WTC11 (cell line): ENCODE data around the gene SPACA5. TPM values are rescaled to one million over a fixed set of nuclear protein-coding genes. Genes with fewer than 3 reads are reported as not detected.

ENCODE experiments used
- ATAC-seq: fragments of 200-7000 bp; cut with Tn5 transposase; 2 replicates; pipeline ENCODE4 v1.10.0; 2021; ENCODE audit warnings: mild to moderate bottlenecking, moderate library complexity
- CTCF ChIA-PET: fragments of 300-600 bp; sonication (Branson Sonifier 250); formaldehyde crosslinking; loops from one replicate; lab custom pipeline; 2021; ENCODE audit warnings: antibody characterized with exemption; lab: Charles Lee
- POLR2A ChIA-PET: fragments of 350-600 bp; sonication (Branson Sonifier 250); formaldehyde crosslinking; loops from one replicate; lab custom pipeline; 2021; ENCODE audit warnings: antibody characterized with exemption; lab: Charles Lee
- DNase-seq: peaks from one replicate; pipeline ENCODE4 v3.0.0; 2021; ENCODE audit warnings: low spot score
- H3K27ac Mint-ChIP-seq: 2 replicates; pipeline ENCODE4 v1.8.0; 2021; ENCODE audit warnings: mixed read lengths
- H3K27me3 Mint-ChIP-seq: 2 replicates; pipeline ENCODE4 v1.8.0; 2021; ENCODE audit warnings: low read depth, mild to moderate bottlenecking, moderate library complexity, mixed read lengths
- H3K36me3 Mint-ChIP-seq: 2 replicates; pipeline ENCODE4 v1.8.0; 2021; ENCODE audit warnings: mixed read lengths
- H3K4me1 Mint-ChIP-seq: 2 replicates; pipeline ENCODE4 v1.8.0; 2022; ENCODE audit warnings: mixed read lengths
- H3K4me3 Mint-ChIP-seq: 2 replicates; pipeline ENCODE4 v1.8.0; 2021; ENCODE audit warnings: mild to moderate bottlenecking, moderate library complexity, mixed read lengths
- H3K9me3 Mint-ChIP-seq: 2 replicates; pipeline ENCODE4 v1.8.0; 2021; ENCODE audit warnings: mixed read lengths
- CBFB ChIP-seq: sonication (generic); formaldehyde crosslinking; IDR thresholded peaks from 2 replicates; pipeline ENCODE4 v1.8.1; 2022; ENCODE audit warnings: mild to moderate bottlenecking, low read depth, missing genetic modification reagents
- E2F1 ChIP-seq: sonication (generic); formaldehyde crosslinking; IDR thresholded peaks from 2 replicates; pipeline ENCODE4 v1.8.0; 2022; ENCODE audit warnings: mild to moderate bottlenecking, missing genetic modification reagents
- E2F4 ChIP-seq: sonication (generic); formaldehyde crosslinking; IDR thresholded peaks from 2 replicates; pipeline ENCODE4 v1.8.1; 2022; ENCODE audit warnings: low read depth, mild to moderate bottlenecking, moderate library complexity, missing genetic modification reagents, borderline replicate concordance
- FOXJ3 ChIP-seq: sonication (generic); formaldehyde crosslinking; IDR thresholded peaks from 2 replicates; pipeline ENCODE4 v1.9.0; 2021; ENCODE audit warnings: missing genetic modification reagents, mild to moderate bottlenecking, borderline replicate concordance
- MAX ChIP-seq: sonication (generic); formaldehyde crosslinking; IDR thresholded peaks from 2 replicates; pipeline ENCODE4 v1.8.0; 2022; ENCODE audit warnings: mild to moderate bottlenecking, missing genetic modification reagents
- MYBL2 ChIP-seq: sonication (generic); formaldehyde crosslinking; IDR thresholded peaks from 2 replicates; pipeline ENCODE4 v1.8.1; 2023; ENCODE audit warnings: mild to moderate bottlenecking, moderate library complexity, missing genetic modification reagents
- NR1H2 ChIP-seq: sonication (generic); formaldehyde crosslinking; IDR thresholded peaks from 2 replicates; pipeline ENCODE4 v1.9.0; 2021; ENCODE audit warnings: mild to moderate bottlenecking, moderate library complexity, missing genetic modification reagents
- NR2C2 ChIP-seq: sonication (generic); formaldehyde crosslinking; IDR thresholded peaks from 2 replicates; pipeline ENCODE4 v1.8.0; 2022; ENCODE audit warnings: mild to moderate bottlenecking, missing genetic modification reagents
- SMAD3 ChIP-seq: sonication (generic); formaldehyde crosslinking; IDR thresholded peaks from 2 replicates; pipeline ENCODE4 v1.8.0; 2022; ENCODE audit warnings: missing genetic modification reagents, mild to moderate bottlenecking, borderline replicate concordance
- STAT6 ChIP-seq: sonication (generic); formaldehyde crosslinking; conservative IDR thresholded peaks from 2 replicates; pipeline ENCODE4 v1.8.1; 2023; ENCODE audit warnings: mild to moderate bottlenecking, low read depth, missing genetic modification reagents, moderate library complexity
- TCF7 ChIP-seq: sonication (generic); formaldehyde crosslinking; IDR thresholded peaks from 2 replicates; pipeline ENCODE4 v1.8.0; 2022; ENCODE audit warnings: mild to moderate bottlenecking, low read depth, missing genetic modification reagents, moderate library complexity
- TP53 ChIP-seq: sonication (generic); formaldehyde crosslinking; IDR thresholded peaks from 2 replicates; pipeline ENCODE4 v1.8.1; 2023; ENCODE audit warnings: mild to moderate bottlenecking, missing genetic modification reagents
- ZBTB21 ChIP-seq: sonication (generic); formaldehyde crosslinking; IDR thresholded peaks from 2 replicates; pipeline ENCODE4 v1.8.1; 2023; ENCODE audit warnings: mild to moderate bottlenecking, missing genetic modification reagents, borderline replicate concordance
- ZNF219 ChIP-seq: sonication (generic); formaldehyde crosslinking; IDR thresholded peaks from 2 replicates; pipeline ENCODE4 v1.8.0; 2023; ENCODE audit warnings: missing genetic modification reagents, mild to moderate bottlenecking, borderline replicate concordance
- ZNF396 ChIP-seq: fragments of 250-450 bp; sonication (Bioruptor Pico); IDR thresholded peaks from 2 replicates; pipeline ENCODE4 v1.8.0; 2021; ENCODE audit warnings: mild to moderate bottlenecking, moderate library complexity, borderline replicate concordance
- ZNF671 ChIP-seq: fragments of 250-450 bp; sonication (Bioruptor Pico); IDR thresholded peaks from 2 replicates; pipeline ENCODE4 v1.8.0; 2021; ENCODE audit warnings: mild to moderate bottlenecking
- total RNA-seq: library from RNA; stranded (reverse); gene quantifications from 3 replicates; pipeline ENCODE4 v1.2.3, GENCODE V29; 2021
- TF ChIP-seq, protein P1 (sequence below): sonication (generic); formaldehyde crosslinking; IDR thresholded peaks from 2 replicates; pipeline ENCODE4 v1.8.1; 2022; ENCODE audit warnings: low read depth, missing genetic modification reagents, borderline replicate concordance
- TF ChIP-seq, protein P2 (sequence below): sonication (generic); formaldehyde crosslinking; IDR thresholded peaks from 2 replicates; pipeline ENCODE4 v1.8.0; 2023; ENCODE audit warnings: missing genetic modification reagents, mild to moderate bottlenecking, borderline replicate concordance
- TF ChIP-seq, protein P3 (sequence below): sonication (generic); formaldehyde crosslinking; IDR thresholded peaks from 2 replicates; pipeline ENCODE4 v1.8.1; 2023; ENCODE audit warnings: mild to moderate bottlenecking, missing genetic modification reagents, borderline replicate concordance

The SPACA5 gene
- total RNA-seq, 1 experiment from 2014 or later: not detected

DNA sequence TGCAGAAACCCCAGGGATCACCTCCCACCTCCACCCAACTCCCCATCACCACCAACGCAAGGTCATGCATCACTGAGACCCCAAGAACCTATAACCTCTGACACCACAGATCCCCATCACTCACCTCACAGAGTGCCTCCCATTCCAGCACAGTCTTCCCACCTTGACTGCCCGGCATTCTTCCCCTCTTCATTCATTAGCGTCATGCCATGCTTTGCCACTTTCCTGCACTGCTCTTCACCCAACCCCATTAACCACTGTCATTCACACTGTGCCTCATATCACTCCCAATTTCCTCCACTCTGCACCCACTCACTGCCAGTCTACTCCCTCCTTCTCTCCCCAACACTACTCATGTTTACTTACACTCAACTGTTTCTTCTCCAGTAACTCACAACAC lies 33.6 kb upstream of the SPACA5 start:
- Mint-ChIP-seq H3K27ac (no peak overlapping the region), H3K36me3 (peaks cover 55% of the 10 kb centered on the region), H3K9me3 (peaks cover 61% of the 10 kb centered on the region), H3K27me3 (peaks cover 5% of the 10 kb centered on the region; the same call in 1 of the 2 replicates), H3K4me1 (no peaks in the 10 kb centered on the region)
- ChIA-PET POLR2A (no interaction called here), CTCF (no interaction called here)
- DNase-seq: no peak
- ATAC-seq: no peak
- TF ChIP-seq TP53 (CRISPR knock-in tag) (no peak), TCF7 (CRISPR knock-in tag) (no peak), ZNF671 (no peak), MYBL2 (CRISPR knock-in tag) (no peak), STAT6 (CRISPR knock-in tag) (no peak), E2F1 (CRISPR knock-in tag) (no peak), ZBTB21 (CRISPR knock-in tag) (no peak), SMAD3 (CRISPR knock-in tag) (no peak), NR2C2 (CRISPR knock-in tag) (no peak), MAX (no peak), E2F4 (CRISPR knock-in tag) (no peak), ZNF219 (no peak), CBFB (CRISPR knock-in tag) (no peak), NR1H2 (CRISPR knock-in tag) (no peak), FOXJ3 (CRISPR knock-in tag) (no peak), ZNF396 (CRISPR knock-in tag) (no peak)
- TF ChIP-seq, protein P1, sequence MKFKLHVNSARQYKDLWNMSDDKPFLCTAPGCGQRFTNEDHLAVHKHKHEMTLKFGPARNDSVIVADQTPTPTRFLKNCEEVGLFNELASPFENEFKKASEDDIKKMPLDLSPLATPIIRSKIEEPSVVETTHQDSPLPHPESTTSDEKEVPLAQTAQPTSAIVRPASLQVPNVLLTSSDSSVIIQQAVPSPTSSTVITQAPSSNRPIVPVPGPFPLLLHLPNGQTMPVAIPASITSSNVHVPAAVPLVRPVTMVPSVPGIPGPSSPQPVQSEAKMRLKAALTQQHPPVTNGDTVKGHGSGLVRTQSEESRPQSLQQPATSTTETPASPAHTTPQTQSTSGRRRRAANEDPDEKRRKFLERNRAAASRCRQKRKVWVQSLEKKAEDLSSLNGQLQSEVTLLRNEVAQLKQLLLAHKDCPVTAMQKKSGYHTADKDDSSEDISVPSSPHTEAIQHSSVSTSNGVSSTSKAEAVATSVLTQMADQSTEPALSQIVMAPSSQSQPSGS (CRISPR knock-in tag): no peak
- TF ChIP-seq, protein P2, sequence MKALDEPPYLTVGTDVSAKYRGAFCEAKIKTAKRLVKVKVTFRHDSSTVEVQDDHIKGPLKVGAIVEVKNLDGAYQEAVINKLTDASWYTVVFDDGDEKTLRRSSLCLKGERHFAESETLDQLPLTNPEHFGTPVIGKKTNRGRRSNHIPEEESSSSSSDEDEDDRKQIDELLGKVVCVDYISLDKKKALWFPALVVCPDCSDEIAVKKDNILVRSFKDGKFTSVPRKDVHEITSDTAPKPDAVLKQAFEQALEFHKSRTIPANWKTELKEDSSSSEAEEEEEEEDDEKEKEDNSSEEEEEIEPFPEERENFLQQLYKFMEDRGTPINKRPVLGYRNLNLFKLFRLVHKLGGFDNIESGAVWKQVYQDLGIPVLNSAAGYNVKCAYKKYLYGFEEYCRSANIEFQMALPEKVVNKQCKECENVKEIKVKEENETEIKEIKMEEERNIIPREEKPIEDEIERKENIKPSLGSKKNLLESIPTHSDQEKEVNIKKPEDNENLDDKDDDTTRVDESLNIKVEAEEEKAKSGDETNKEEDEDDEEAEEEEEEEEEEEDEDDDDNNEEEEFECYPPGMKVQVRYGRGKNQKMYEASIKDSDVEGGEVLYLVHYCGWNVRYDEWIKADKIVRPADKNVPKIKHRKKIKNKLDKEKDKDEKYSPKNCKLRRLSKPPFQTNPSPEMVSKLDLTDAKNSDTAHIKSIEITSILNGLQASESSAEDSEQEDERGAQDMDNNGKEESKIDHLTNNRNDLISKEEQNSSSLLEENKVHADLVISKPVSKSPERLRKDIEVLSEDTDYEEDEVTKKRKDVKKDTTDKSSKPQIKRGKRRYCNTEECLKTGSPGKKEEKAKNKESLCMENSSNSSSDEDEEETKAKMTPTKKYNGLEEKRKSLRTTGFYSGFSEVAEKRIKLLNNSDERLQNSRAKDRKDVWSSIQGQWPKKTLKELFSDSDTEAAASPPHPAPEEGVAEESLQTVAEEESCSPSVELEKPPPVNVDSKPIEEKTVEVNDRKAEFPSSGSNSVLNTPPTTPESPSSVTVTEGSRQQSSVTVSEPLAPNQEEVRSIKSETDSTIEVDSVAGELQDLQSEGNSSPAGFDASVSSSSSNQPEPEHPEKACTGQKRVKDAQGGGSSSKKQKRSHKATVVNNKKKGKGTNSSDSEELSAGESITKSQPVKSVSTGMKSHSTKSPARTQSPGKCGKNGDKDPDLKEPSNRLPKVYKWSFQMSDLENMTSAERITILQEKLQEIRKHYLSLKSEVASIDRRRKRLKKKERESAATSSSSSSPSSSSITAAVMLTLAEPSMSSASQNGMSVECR (CRISPR knock-in tag): no peak
- TF ChIP-seq, protein P3, sequence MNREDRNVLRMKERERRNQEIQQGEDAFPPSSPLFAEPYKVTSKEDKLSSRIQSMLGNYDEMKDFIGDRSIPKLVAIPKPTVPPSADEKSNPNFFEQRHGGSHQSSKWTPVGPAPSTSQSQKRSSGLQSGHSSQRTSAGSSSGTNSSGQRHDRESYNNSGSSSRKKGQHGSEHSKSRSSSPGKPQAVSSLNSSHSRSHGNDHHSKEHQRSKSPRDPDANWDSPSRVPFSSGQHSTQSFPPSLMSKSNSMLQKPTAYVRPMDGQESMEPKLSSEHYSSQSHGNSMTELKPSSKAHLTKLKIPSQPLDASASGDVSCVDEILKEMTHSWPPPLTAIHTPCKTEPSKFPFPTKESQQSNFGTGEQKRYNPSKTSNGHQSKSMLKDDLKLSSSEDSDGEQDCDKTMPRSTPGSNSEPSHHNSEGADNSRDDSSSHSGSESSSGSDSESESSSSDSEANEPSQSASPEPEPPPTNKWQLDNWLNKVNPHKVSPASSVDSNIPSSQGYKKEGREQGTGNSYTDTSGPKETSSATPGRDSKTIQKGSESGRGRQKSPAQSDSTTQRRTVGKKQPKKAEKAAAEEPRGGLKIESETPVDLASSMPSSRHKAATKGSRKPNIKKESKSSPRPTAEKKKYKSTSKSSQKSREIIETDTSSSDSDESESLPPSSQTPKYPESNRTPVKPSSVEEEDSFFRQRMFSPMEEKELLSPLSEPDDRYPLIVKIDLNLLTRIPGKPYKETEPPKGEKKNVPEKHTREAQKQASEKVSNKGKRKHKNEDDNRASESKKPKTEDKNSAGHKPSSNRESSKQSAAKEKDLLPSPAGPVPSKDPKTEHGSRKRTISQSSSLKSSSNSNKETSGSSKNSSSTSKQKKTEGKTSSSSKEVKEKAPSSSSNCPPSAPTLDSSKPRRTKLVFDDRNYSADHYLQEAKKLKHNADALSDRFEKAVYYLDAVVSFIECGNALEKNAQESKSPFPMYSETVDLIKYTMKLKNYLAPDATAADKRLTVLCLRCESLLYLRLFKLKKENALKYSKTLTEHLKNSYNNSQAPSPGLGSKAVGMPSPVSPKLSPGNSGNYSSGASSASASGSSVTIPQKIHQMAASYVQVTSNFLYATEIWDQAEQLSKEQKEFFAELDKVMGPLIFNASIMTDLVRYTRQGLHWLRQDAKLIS (CRISPR knock-in tag): no peak
- TF ChIP-seq, all 79 proteins: peak for 0
- no peak overlapping the region for H3K4me3 Mint-ChIP-seq
